ENCODE measurements around the gene IGSF3. TPM values are rescaled to one million over a fixed set of nuclear protein-coding genes. Genes with fewer than 3 reads are reported as not detected.
"Not testable (repeated sequence)": the region's sequence is repeated elsewhere in the genome, so short reads cannot be mapped to it uniquely, and the experiment has no call there.

IGSF3 gene
- total RNA-seq, 1 experiment from 2014 or later = 4.0 TPM

- H3K27me3 ChIP-seq (replicated peaks; ENCODE audit: insufficient read depth, low read depth, low read length, poor library complexity); H3K4me3 ChIP-seq (ENCODE audit: low read depth, low read length, poor library complexity, severe bottlenecking); H3K27ac ChIP-seq (ENCODE audit: low read depth, low read length, poor library complexity, severe bottlenecking); BruUV-seq (replicated peaks); H3K36me3 ChIP-seq (ENCODE audit: insufficient read depth, low read length, poor library complexity, severe bottlenecking); CTCF ChIA-PET; H3K4me1 ChIP-seq (ENCODE audit: insufficient read depth, low read length, poor library complexity, severe bottlenecking); DNase-seq (ENCODE audit: low spot score); H3K9me3 ChIP-seq (ENCODE audit: low read depth, low read length, poor library complexity, severe bottlenecking); POLR2A ChIA-PET (ENCODE audit: low non-redundant PET); intact Hi-C loops (cut with micrococcal nuclease; ENCODE audit: unreplicated experiment): not testable (repeated sequence)
Measured at GRCh38 chr1:116621756-116622155, 45.8 kb downstream of the IGSF3 start.

- H3K27ac ChIP-seq (ENCODE audit: low read depth, low read length, poor library complexity, severe bottlenecking); H3K27me3 ChIP-seq (replicated peaks; ENCODE audit: insufficient read depth, low read depth, low read length, poor library complexity); H3K36me3 ChIP-seq (ENCODE audit: insufficient read depth, low read length, poor library complexity, severe bottlenecking); intact Hi-C loops (cut with micrococcal nuclease; ENCODE audit: unreplicated experiment); POLR2A ChIA-PET (ENCODE audit: low non-redundant PET); CTCF ChIA-PET; H3K4me1 ChIP-seq (ENCODE audit: insufficient read depth, low read length, poor library complexity, severe bottlenecking); BruUV-seq (replicated peaks); H3K4me3 ChIP-seq (ENCODE audit: low read depth, low read length, poor library complexity, severe bottlenecking); H3K9me3 ChIP-seq (ENCODE audit: low read depth, low read length, poor library complexity, severe bottlenecking); DNase-seq (ENCODE audit: low spot score): not testable (repeated sequence)
Measured at GRCh38 chr1:116620392-116620791, 47.1 kb downstream of the IGSF3 start.

- CTCF ChIA-PET; POLR2A ChIA-PET (ENCODE audit: low non-redundant PET): not testable (repeated sequence)
Measured at GRCh38 chr1:116619106-116619505, 48.4 kb downstream of the IGSF3 start.

GRCh38 chr1:116617808-116618207 lies 49.7 kb downstream of the IGSF3 start:
- intact Hi-C loops (cut with micrococcal nuclease; ENCODE audit: unreplicated experiment); H3K4me3 ChIP-seq (ENCODE audit: low read depth, low read length, poor library complexity, severe bottlenecking); CTCF ChIA-PET; H3K27me3 ChIP-seq (replicated peaks; ENCODE audit: insufficient read depth, low read depth, low read length, poor library complexity); POLR2A ChIA-PET (ENCODE audit: low non-redundant PET); H3K9me3 ChIP-seq (ENCODE audit: low read depth, low read length, poor library complexity, severe bottlenecking); BruUV-seq (replicated peaks); H3K27ac ChIP-seq (ENCODE audit: low read depth, low read length, poor library complexity, severe bottlenecking); H3K36me3 ChIP-seq (ENCODE audit: insufficient read depth, low read length, poor library complexity, severe bottlenecking); H3K4me1 ChIP-seq (ENCODE audit: insufficient read depth, low read length, poor library complexity, severe bottlenecking): not testable (repeated sequence)
- peak; percentile 27 for DNase-seq (ENCODE audit: low spot score)

More at GRCh38 chr1:116619106-116619505, 48.4 kb downstream of the IGSF3 start:
- BruUV-seq (replicated peaks); DNase-seq (ENCODE audit: low spot score); H3K9me3 ChIP-seq (ENCODE audit: low read depth, low read length, poor library complexity, severe bottlenecking); intact Hi-C loops (cut with micrococcal nuclease; ENCODE audit: unreplicated experiment); H3K4me3 ChIP-seq (ENCODE audit: low read depth, low read length, poor library complexity, severe bottlenecking); H3K27me3 ChIP-seq (replicated peaks; ENCODE audit: insufficient read depth, low read depth, low read length, poor library complexity); H3K36me3 ChIP-seq (ENCODE audit: insufficient read depth, low read length, poor library complexity, severe bottlenecking); H3K4me1 ChIP-seq (ENCODE audit: insufficient read depth, low read length, poor library complexity, severe bottlenecking); H3K27ac ChIP-seq (ENCODE audit: low read depth, low read length, poor library complexity, severe bottlenecking): not testable (repeated sequence)

GRCh38 chr1:116613825-116614224 lies 53.7 kb downstream of the IGSF3 start:
- H3K4me1 ChIP-seq (ENCODE audit: insufficient read depth, low read length, poor library complexity, severe bottlenecking); DNase-seq (ENCODE audit: low spot score); BruUV-seq (replicated peaks); intact Hi-C loops (cut with micrococcal nuclease; ENCODE audit: unreplicated experiment); H3K4me3 ChIP-seq (ENCODE audit: low read depth, low read length, poor library complexity, severe bottlenecking); H3K9me3 ChIP-seq (ENCODE audit: low read depth, low read length, poor library complexity, severe bottlenecking); H3K36me3 ChIP-seq (ENCODE audit: insufficient read depth, low read length, poor library complexity, severe bottlenecking); H3K27ac ChIP-seq (ENCODE audit: low read depth, low read length, poor library complexity, severe bottlenecking); H3K27me3 ChIP-seq (replicated peaks; ENCODE audit: insufficient read depth, low read depth, low read length, poor library complexity); POLR2A ChIA-PET (ENCODE audit: low non-redundant PET); CTCF ChIA-PET: not testable (repeated sequence)

- H3K4me3 ChIP-seq (ENCODE audit: low read depth, low read length, poor library complexity, severe bottlenecking); H3K36me3 ChIP-seq (ENCODE audit: insufficient read depth, low read length, poor library complexity, severe bottlenecking); CTCF ChIA-PET; H3K27ac ChIP-seq (ENCODE audit: low read depth, low read length, poor library complexity, severe bottlenecking); BruUV-seq (replicated peaks); H3K9me3 ChIP-seq (ENCODE audit: low read depth, low read length, poor library complexity, severe bottlenecking); intact Hi-C loops (cut with micrococcal nuclease; ENCODE audit: unreplicated experiment); POLR2A ChIA-PET (ENCODE audit: low non-redundant PET); H3K4me1 ChIP-seq (ENCODE audit: insufficient read depth, low read length, poor library complexity, severe bottlenecking); H3K27me3 ChIP-seq (replicated peaks; ENCODE audit: insufficient read depth, low read depth, low read length, poor library complexity): not testable (repeated sequence)
- peak; percentile 49 for DNase-seq (ENCODE audit: low spot score)
Measured at GRCh38 chr1:116609801-116610371, 57.6 kb downstream of the IGSF3 start.

- H3K4me3 ChIP-seq (ENCODE audit: low read depth, low read length, poor library complexity, severe bottlenecking); H3K4me1 ChIP-seq (ENCODE audit: insufficient read depth, low read length, poor library complexity, severe bottlenecking); H3K9me3 ChIP-seq (ENCODE audit: low read depth, low read length, poor library complexity, severe bottlenecking); H3K36me3 ChIP-seq (ENCODE audit: insufficient read depth, low read length, poor library complexity, severe bottlenecking); H3K27ac ChIP-seq (ENCODE audit: low read depth, low read length, poor library complexity, severe bottlenecking); CTCF ChIA-PET; intact Hi-C loops (cut with micrococcal nuclease; ENCODE audit: unreplicated experiment); H3K27me3 ChIP-seq (replicated peaks; ENCODE audit: insufficient read depth, low read depth, low read length, poor library complexity); POLR2A ChIA-PET (ENCODE audit: low non-redundant PET); BruUV-seq (replicated peaks); DNase-seq (ENCODE audit: low spot score): not testable (repeated sequence)
Measured at GRCh38 chr1:116608841-116609240, 58.7 kb downstream of the IGSF3 start.

GRCh38 chr1:116608151-116608550 lies 59.4 kb downstream of the IGSF3 start:
- POLR2A ChIA-PET (ENCODE audit: low non-redundant PET) = not testable (repeated sequence)

More at GRCh38 chr1:116608151-116608550, 59.4 kb downstream of the IGSF3 start:
- H3K27ac ChIP-seq (ENCODE audit: low read depth, low read length, poor library complexity, severe bottlenecking); H3K27me3 ChIP-seq (replicated peaks; ENCODE audit: insufficient read depth, low read depth, low read length, poor library complexity); H3K4me3 ChIP-seq (ENCODE audit: low read depth, low read length, poor library complexity, severe bottlenecking); intact Hi-C loops (cut with micrococcal nuclease; ENCODE audit: unreplicated experiment); H3K9me3 ChIP-seq (ENCODE audit: low read depth, low read length, poor library complexity, severe bottlenecking); H3K4me1 ChIP-seq (ENCODE audit: insufficient read depth, low read length, poor library complexity, severe bottlenecking); BruUV-seq (replicated peaks); CTCF ChIA-PET; DNase-seq (ENCODE audit: low spot score); H3K36me3 ChIP-seq (ENCODE audit: insufficient read depth, low read length, poor library complexity, severe bottlenecking): not testable (repeated sequence)

Measured in A673 (cell line).